Testis (tissue), 3 donors: ENCODE measurements around the gene TADA2A. TPM values are rescaled to one million over a fixed set of nuclear protein-coding genes. Genes with fewer than 3 reads are reported as not detected.
"Not testable (repeated sequence)": the region's sequence is repeated elsewhere in the genome, so short reads cannot be mapped to it uniquely, and the experiment has no call there.

ENCODE experiments used
- DNase-seq: peaks from one replicate; pipeline ENCODE4 v3.0.0-alpha.2; 2019
- H3K27ac ChIP-seq, 2 donors: fragments of 200-600 bp; sonication (generic); one replicate each; pipeline ENCODE4 v1.5.1; 2019
- H3K27me3 ChIP-seq: fragments of 200-600 bp; sonication (generic); one replicate; pipeline ENCODE4 v1.5.1; 2019
- H3K36me3 ChIP-seq: fragments of 200-600 bp; sonication (generic); one replicate; pipeline ENCODE4 v1.5.1; 2017; ENCODE audit warnings: low read depth; ENCODE audit errors: missing control alignments
- H3K4me1 ChIP-seq: fragments of 200-600 bp; sonication (generic); one replicate; pipeline ENCODE4 v1.5.1; 2019
- H3K4me3 ChIP-seq, 2 donors: fragments of 200-600 bp; sonication (generic); one replicate each; pipeline ENCODE4 v1.5.1; 2017 to 2019
- H3K9me3 ChIP-seq: fragments of 200-600 bp; sonication (generic); one replicate; pipeline ENCODE4 v1.5.1; 2017
- POLR2A ChIP-seq: fragments of 450-650 bp; IDR thresholded peaks from one replicate; pipeline ENCODE4 v1.6.1; 2017; ENCODE audit warnings: antibody characterized with exemption, mild to moderate bottlenecking, moderate library complexity
- WGBS, 2 donors: methylation state at CpG; one replicate each; pipeline ENCODE4 v1.1.5; 2018; 5-methylcytosine and 5-hydroxymethylcytosine counted together
- intact Hi-C: fragments of 100-400 bp; cut with DNase I; formaldehyde crosslinking; loops from one replicate; pipeline ENCODE4 v1.15.1; 2023; ENCODE audit warnings: low total_unique reads
- polyA plus RNA-seq: library from polyadenylated mRNA; stranded (reverse); fragments of 350-450 nt; fragmentation: Illumina TruSeq; extraction: RNeasy Lipid Tissue Mini Kit (QIAGEN cat#74804); gene quantifications from one replicate; pipeline ENCODE4 v1.2.3, GENCODE V29; 2014; ENCODE audit warnings: low read depth, low replicate concordance; ENCODE audit not compliant: insufficient read depth
- total RNA-seq, 2 donors: library from RNA; depleted of rRNA; stranded (reverse); fragments of >200 nt; gene quantifications; one replicate each; pipeline ENCODE4 v1.2.3, GENCODE V29; 2016
- TF ChIP-seq, protein P1 (sequence below), 3 experiments: fragments of 450-650 bp in 2 of 3; fragments of 200-600 bp in 1 of 3; sonication (generic) in 1 of 3; IDR thresholded peaks; one replicate each; pipeline ENCODE4 v1.5.1; 2016 to 2019; ENCODE audit warnings: antibody characterized with exemption in 3 of 3, mild to moderate bottlenecking in 2 of 3, moderate library complexity in 1 of 3

Gene TADA2A
- total and polyA plus RNA-seq, 3 donors from 2014 or later, result 33.5 to 62.8 (median 44.0) TPM

- no peaks in the 10 kb centered on the region for H3K9me3 ChIP-seq
Observed at GRCh38 chr17:37405955-37406634, 591 bp upstream of the TADA2A start.

GRCh38 chr17:37408145-37408479, 1.4 kb downstream of the TADA2A start:
- H3K4me3 ChIP-seq, H3K4me1 ChIP-seq, DNase-seq, intact Hi-C loops, H3K9me3 ChIP-seq, H3K36me3 ChIP-seq, H3K27me3 ChIP-seq: not testable (repeated sequence)
- peak overlapping the region in 1 of 2 donors; percentile 89 for H3K27ac ChIP-seq
- WGBS, 2 donors, result 70 to 88% methylated on average over 13 of the region's 13 CpGs

More at GRCh38 chr17:37405955-37406634, 591 bp upstream of the TADA2A start:
- WGBS, 2 donors, result 0% methylated on average over 6 to 21 of the region's 21 CpGs
- Histone ChIP-seq H3K4me1 (no peaks in the 10 kb centered on the region), H3K27ac (peak overlapping the region; percentile 27 to 89), H3K4me3 (peak overlapping the region; percentile 82 to 88), H3K27me3 (no peaks in the 10 kb centered on the region), H3K36me3 (no peaks in the 10 kb centered on the region)
- intact Hi-C loops, result no loop called here
- DNase-seq, result no peak
- no peak for TF ChIP-seq POLR2A
- TF ChIP-seq, protein P1, sequence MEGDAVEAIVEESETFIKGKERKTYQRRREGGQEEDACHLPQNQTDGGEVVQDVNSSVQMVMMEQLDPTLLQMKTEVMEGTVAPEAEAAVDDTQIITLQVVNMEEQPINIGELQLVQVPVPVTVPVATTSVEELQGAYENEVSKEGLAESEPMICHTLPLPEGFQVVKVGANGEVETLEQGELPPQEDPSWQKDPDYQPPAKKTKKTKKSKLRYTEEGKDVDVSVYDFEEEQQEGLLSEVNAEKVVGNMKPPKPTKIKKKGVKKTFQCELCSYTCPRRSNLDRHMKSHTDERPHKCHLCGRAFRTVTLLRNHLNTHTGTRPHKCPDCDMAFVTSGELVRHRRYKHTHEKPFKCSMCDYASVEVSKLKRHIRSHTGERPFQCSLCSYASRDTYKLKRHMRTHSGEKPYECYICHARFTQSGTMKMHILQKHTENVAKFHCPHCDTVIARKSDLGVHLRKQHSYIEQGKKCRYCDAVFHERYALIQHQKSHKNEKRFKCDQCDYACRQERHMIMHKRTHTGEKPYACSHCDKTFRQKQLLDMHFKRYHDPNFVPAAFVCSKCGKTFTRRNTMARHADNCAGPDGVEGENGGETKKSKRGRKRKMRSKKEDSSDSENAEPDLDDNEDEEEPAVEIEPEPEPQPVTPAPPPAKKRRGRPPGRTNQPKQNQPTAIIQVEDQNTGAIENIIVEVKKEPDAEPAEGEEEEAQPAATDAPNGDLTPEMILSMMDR (IDR thresholded peaks at IDR 0.05), result no peak

- Histone ChIP-seq H3K27me3 (no peaks in the 10 kb centered on the region), H3K9me3 (no peaks in the 10 kb centered on the region), H3K36me3 (no peaks in the 10 kb centered on the region), H3K27ac (no peak overlapping the region), H3K4me3 (no peak overlapping the region), H3K4me1 (no peaks in the 10 kb centered on the region)
- WGBS, 2 donors, result 91 to 93% methylated on average over 3 of the region's 3 CpGs
- TF ChIP-seq, protein P1 (IDR thresholded peaks at IDR 0.05), result no peak
- no peak for TF ChIP-seq POLR2A
- no peak for DNase-seq
- intact Hi-C loops, result no loop called here
Observed at GRCh38 chr17:37410357-37410756, 3.7 kb downstream of the TADA2A start.

- WGBS, 2 donors, result 88 to 91% methylated on average over 7 of the region's 7 CpGs
- DNase-seq, result no peak
- intact Hi-C loops, result no loop called here
- no peaks in the 10 kb centered on the region for H3K36me3 ChIP-seq
- H3K4me1 ChIP-seq, result no peaks in the 10 kb centered on the region
- no peaks in the 10 kb centered on the region for H3K27me3 ChIP-seq
- H3K27ac ChIP-seq, result no peak overlapping the region
- H3K9me3 ChIP-seq, result no peaks in the 10 kb centered on the region
- TF ChIP-seq, protein P1 (IDR thresholded peaks at IDR 0.05), result peak in 1 of 3 experiments; percentile 24
- TF ChIP-seq POLR2A, result no peak
- no peak overlapping the region for H3K4me3 ChIP-seq
Observed at GRCh38 chr17:37413875-37414519, 7.3 kb downstream of the TADA2A start.

- DNase-seq, result no peak
- TF ChIP-seq POLR2A, result no peak
- TF ChIP-seq, protein P1 (IDR thresholded peaks at IDR 0.05), result no peak
- intact Hi-C loops, result no loop called here
- no peaks in the 10 kb centered on the region for H3K27me3 ChIP-seq
- WGBS, 2 donors, result 82% methylated on average over 2 of the region's 2 CpGs
- no peaks in the 10 kb centered on the region for H3K36me3 ChIP-seq
- H3K27ac ChIP-seq, result no peak overlapping the region
- no peak overlapping the region for H3K4me3 ChIP-seq
- no peaks in the 10 kb centered on the region for H3K4me1 ChIP-seq
- H3K9me3 ChIP-seq, result no peaks in the 10 kb centered on the region
Observed at GRCh38 chr17:37417852-37418251, 11.2 kb downstream of the TADA2A start.
